Osteocyte (in vitro differentiated cells): Measurements from ENCODE around the gene PLSCR4. TPM values are rescaled to one million over a fixed set of nuclear protein-coding genes. Genes with fewer than 3 reads are reported as not detected.

Source experiments
- DNase-seq: peaks from one replicate; pipeline ENCODE4 v3.0.0; 2021; ENCODE audit warnings: mixed read lengths; ENCODE audit not compliant: unreplicated experiment; ENCODE audit errors: extremely low spot score
- H3K27ac Mint-ChIP-seq: one replicate; pipeline ENCODE4 v1.8.0; 2021; ENCODE audit warnings: mild to moderate bottlenecking, mixed read lengths; ENCODE audit not compliant: unreplicated experiment
- H3K27me3 Mint-ChIP-seq: one replicate; pipeline ENCODE4 v1.8.0; 2021; ENCODE audit warnings: mixed read lengths; ENCODE audit not compliant: unreplicated experiment
- H3K36me3 Mint-ChIP-seq: one replicate; pipeline ENCODE4 v1.8.0; 2021; ENCODE audit warnings: mixed read lengths; ENCODE audit not compliant: unreplicated experiment
- H3K4me1 Mint-ChIP-seq: one replicate; pipeline ENCODE4 v1.8.0; 2021; ENCODE audit warnings: mixed read lengths; ENCODE audit not compliant: unreplicated experiment
- H3K4me3 Mint-ChIP-seq: one replicate; pipeline ENCODE4 v1.8.0; 2021; ENCODE audit warnings: mild to moderate bottlenecking, moderate library complexity, mixed read lengths; ENCODE audit not compliant: unreplicated experiment
- H3K9me3 Mint-ChIP-seq: one replicate; pipeline ENCODE4 v1.8.0; 2021; ENCODE audit warnings: mixed read lengths; ENCODE audit not compliant: unreplicated experiment
- CTCF ChIP-seq: fragments of 200-600 bp; sonication (generic); IDR thresholded peaks from 2 replicates; pipeline ENCODE4 v1.5.0; 2021; ENCODE audit warnings: antibody characterized with exemption, mild to moderate bottlenecking, moderate library complexity
- total RNA-seq: library from RNA; stranded (reverse); gene quantifications from 2 replicates; pipeline ENCODE4 v1.2.1, GENCODE V29; 2021

PLSCR4 gene
- total RNA-seq, 1 donor from 2014 or later = 44.3 TPM

GRCh38 chr3:146221276-146221675 lies 29.6 kb downstream of the PLSCR4 start:
- Mint-ChIP-seq H3K4me1 (peaks cover 7% of the 10 kb centered on the region), H3K4me3 (no peak overlapping the region), H3K9me3 (no peaks in the 10 kb centered on the region), H3K27me3 (no peaks in the 10 kb centered on the region), H3K27ac (no peak overlapping the region), H3K36me3 (peaks cover 8% of the 10 kb centered on the region)
- TF ChIP-seq CTCF = no peak
- DNase-seq = no peak

GRCh38 chr3:146218880-146219866 lies 31.7 kb downstream of the PLSCR4 start:
- Mint-ChIP-seq H3K27ac (no peak overlapping the region), H3K9me3 (peaks cover 4% of the 10 kb centered on the region), H3K4me3 (no peak overlapping the region), H3K4me1 (peaks cover 7% of the 10 kb centered on the region), H3K27me3 (no peaks in the 10 kb centered on the region), H3K36me3 (peaks cover 14% of the 10 kb centered on the region)
- TF ChIP-seq CTCF = peak; percentile 85
- no peak for DNase-seq

- Mint-ChIP-seq H3K27ac (no peak overlapping the region), H3K4me3 (no peak overlapping the region), H3K36me3 (peaks cover 17% of the 10 kb centered on the region), H3K9me3 (peaks cover 4% of the 10 kb centered on the region), H3K4me1 (peaks cover 2% of the 10 kb centered on the region), H3K27me3 (no peaks in the 10 kb centered on the region)
- no peak for TF ChIP-seq CTCF
- no peak for DNase-seq
Observed at GRCh38 chr3:146217324-146217723, 33.6 kb downstream of the PLSCR4 start.

GRCh38 chr3:146214493-146214892 lies 36.4 kb downstream of the PLSCR4 start:
- Mint-ChIP-seq H3K27ac (no peak overlapping the region), H3K4me3 (no peak overlapping the region), H3K36me3 (peaks cover 20% of the 10 kb centered on the region), H3K27me3 (no peaks in the 10 kb centered on the region), H3K4me1 (no peaks in the 10 kb centered on the region), H3K9me3 (peaks cover 4% of the 10 kb centered on the region)
- no peak for DNase-seq
- no peak for TF ChIP-seq CTCF

- no peaks in the 10 kb centered on the region for H3K4me1 Mint-ChIP-seq
- peaks cover 2% of the 10 kb centered on the region for H3K9me3 Mint-ChIP-seq
- H3K36me3 Mint-ChIP-seq = peaks cover 36% of the 10 kb centered on the region
- no peaks in the 10 kb centered on the region for H3K27me3 Mint-ChIP-seq
- H3K27ac Mint-ChIP-seq = no peak overlapping the region
- H3K4me3 Mint-ChIP-seq = no peak overlapping the region
- no peak for DNase-seq
- TF ChIP-seq CTCF = no peak
Observed at GRCh38 chr3:146209371-146209770, 41.5 kb downstream of the PLSCR4 start.
